ENCODE measurements around the gene LARP1B. TPM values are rescaled to one million over a fixed set of nuclear protein-coding genes. Genes with fewer than 3 reads are reported as not detected.
"Not testable (repeated sequence)": the region's sequence is repeated elsewhere in the genome, so short reads cannot be mapped to it uniquely, and the experiment has no call there.

The LARP1B gene
- total RNA-seq, 1 experiment from 2014 or later: 14.8 TPM

DNA sequence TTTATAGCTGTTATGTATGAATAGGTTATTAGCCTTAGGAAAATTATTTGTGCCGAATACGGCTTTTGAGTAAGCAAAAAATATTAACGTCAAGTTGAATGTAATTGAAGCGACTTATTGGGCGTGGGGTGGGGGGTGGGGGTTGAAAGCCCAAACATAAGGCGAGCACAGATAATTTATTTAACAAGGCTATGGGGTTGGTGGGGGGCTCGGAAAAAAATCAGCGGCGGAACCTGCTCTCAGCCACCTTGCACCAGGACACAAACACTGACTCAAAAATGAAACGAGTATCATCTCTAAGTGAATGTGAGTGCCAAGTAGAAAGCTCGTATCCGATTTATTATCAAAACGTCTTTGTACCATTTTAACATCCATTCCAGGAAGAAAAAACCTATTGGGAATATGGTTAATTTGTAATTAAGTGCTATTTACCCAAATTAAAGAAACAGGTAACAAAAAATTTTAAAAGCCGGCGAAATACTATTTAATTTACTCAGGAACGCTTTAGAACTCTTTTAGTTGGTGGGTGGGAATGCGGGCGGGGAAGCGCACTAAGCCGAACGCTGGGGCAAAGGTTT is 902 bp upstream of the LARP1B start:
- DNase-seq: no peak
- H3K4me3 ChIP-seq (ENCODE audit: low read length): peak overlapping the region; percentile 92
- peak overlapping the region; percentile 86 for H3K27ac ChIP-seq (ENCODE audit: low read length)
- intact Hi-C loops (cut with micrococcal nuclease): loop anchor here (2.0 to 10.0 kb wide), 4 partner anchors 85 to 225 kb away; partner anchors contain the start of genes PGRMC2 and PLK4
- no peaks in the 10 kb centered on the region for H3K27me3 ChIP-seq (ENCODE audit: low read length)
- H3K4me1 ChIP-seq (ENCODE audit: insufficient read depth, low read length): peaks cover 9% of the 10 kb centered on the region; the same call in 1 of the 2 replicates
- POLR2A ChIA-PET (ENCODE audit: unreplicated experiment): interaction anchor here (0.5 kb wide), 1 partner anchor 362 kb away, joined by 7 read pairs; no protein-coding TSS in a partner anchor
- no peak for ATAC-seq
- no peaks in the 10 kb centered on the region for H4K20me1 ChIP-seq (ENCODE audit: low read length)
- no peak for TF ChIP-seq CTCF (conservative IDR thresholded peaks at IDR 0.05; ENCODE audit: low read depth, low read length)
- no peak for TF ChIP-seq EZH2 (IDR thresholded peaks at IDR 0.05; ENCODE audit: low read length, unreplicated experiment)
- TF ChIP-seq EZH2phosphoT487 (IDR thresholded peaks at IDR 0.05; ENCODE audit: borderline replicate concordance, low read length): no peak
- H3K9me2 ChIP-seq (replicated peaks; ENCODE audit: low read length): no peaks in the 10 kb centered on the region
- TSS peak; percentile 98 for BruUV-seq (replicated peaks)
- CTCF ChIA-PET: no interaction called here
- H3K4me2 ChIP-seq (ENCODE audit: low read length): peak overlapping the region; percentile 88
- peak overlapping the region; percentile 67 for H2AFZ ChIP-seq (ENCODE audit: low read length)
- no peaks in the 10 kb centered on the region for H3F3A ChIP-seq (ENCODE audit: low read length, unreplicated experiment)
- no peaks in the 10 kb centered on the region for H3K36me3 ChIP-seq (ENCODE audit: low read depth, low read length)
- H3K9me3 ChIP-seq (ENCODE audit: low read length): no peaks in the 10 kb centered on the region
- H3K79me2 ChIP-seq (ENCODE audit: low read length): peaks cover 31% of the 10 kb centered on the region
- peak overlapping the region; percentile 85 for H3K9ac ChIP-seq (ENCODE audit: low read length)

GRCh38 chr4:128061566-128062536 is 739 bp downstream of the LARP1B start:
- H3K79me2 ChIP-seq (ENCODE audit: low read length): peaks cover 45% of the 10 kb centered on the region
- H3K36me3 ChIP-seq (ENCODE audit: low read depth, low read length): no peaks in the 10 kb centered on the region
- H4K20me1 ChIP-seq (ENCODE audit: low read length): no peaks in the 10 kb centered on the region
- peak overlapping the region; percentile 92 for H3K4me3 ChIP-seq (ENCODE audit: low read length)
- H3K27ac ChIP-seq (ENCODE audit: low read length): no peak overlapping the region
- intact Hi-C loops (cut with micrococcal nuclease): loop anchor here (2.0 to 10.0 kb wide), 4 partner anchors 87 to 223 kb away; partner anchors contain the start of genes PGRMC2 and PLK4
- no peaks in the 10 kb centered on the region for H3K27me3 ChIP-seq (ENCODE audit: low read length)
- H3K4me1 ChIP-seq (ENCODE audit: insufficient read depth, low read length): peaks cover 9% of the 10 kb centered on the region; the same call in 1 of the 2 replicates
- no peaks in the 10 kb centered on the region for H3K9me2 ChIP-seq (replicated peaks; ENCODE audit: low read length)
- peak overlapping the region; percentile 88 for H3K4me2 ChIP-seq (ENCODE audit: low read length)
- H3K9ac ChIP-seq (ENCODE audit: low read length): peak overlapping the region; percentile 85
- peak overlapping the region; percentile 59 for H2AFZ ChIP-seq (ENCODE audit: low read length)
- H3F3A ChIP-seq (ENCODE audit: low read length, unreplicated experiment): no peaks in the 10 kb centered on the region
- no TSS peak for BruUV-seq (replicated peaks)
- H3K9me3 ChIP-seq (ENCODE audit: low read length): no peaks in the 10 kb centered on the region
- TF ChIP-seq EZH2phosphoT487 (IDR thresholded peaks at IDR 0.05; ENCODE audit: borderline replicate concordance, low read length) (peak; percentile 56; the same call in 1 of the 2 replicates), EZH2 (IDR thresholded peaks at IDR 0.05; ENCODE audit: low read length, unreplicated experiment) (no peak), CTCF (conservative IDR thresholded peaks at IDR 0.05; ENCODE audit: low read depth, low read length) (0 out of 2 replicates have a peak, but pooled peaks have one; percentile 13)
- CTCF ChIA-PET: no interaction called here
- POLR2A ChIA-PET (ENCODE audit: unreplicated experiment): no interaction called here
- peak; percentile 21 for ATAC-seq
- peak; percentile 59 for DNase-seq

DNA sequence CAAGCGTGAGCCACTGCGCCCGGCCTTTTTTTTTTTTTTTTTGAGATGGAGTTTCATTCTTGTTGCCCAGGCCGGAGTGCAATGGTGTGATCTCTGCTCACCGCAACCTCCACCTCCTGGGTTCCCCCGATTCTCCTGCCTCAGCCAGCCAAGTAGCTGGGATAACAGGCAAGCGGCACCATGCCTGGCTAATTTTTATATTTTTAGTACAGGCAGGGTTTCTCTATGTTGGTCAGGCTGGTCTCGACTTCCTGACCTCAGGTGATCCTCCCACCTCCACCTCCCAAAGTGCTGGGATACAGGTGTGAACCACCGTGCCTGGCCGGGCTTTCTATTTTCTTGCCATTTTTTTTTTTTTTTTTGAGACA is 5.3 kb downstream of the LARP1B start:
- H3K4me2 ChIP-seq (ENCODE audit: low read length); POLR2A ChIA-PET (ENCODE audit: unreplicated experiment); BruUV-seq (replicated peaks); CTCF ChIA-PET; H3K9me2 ChIP-seq (replicated peaks; ENCODE audit: low read length); H2AFZ ChIP-seq (ENCODE audit: low read length); DNase-seq; ATAC-seq; H3K27me3 ChIP-seq (ENCODE audit: low read length); H3K27ac ChIP-seq (ENCODE audit: low read length); H3K36me3 ChIP-seq (ENCODE audit: low read depth, low read length); H4K20me1 ChIP-seq (ENCODE audit: low read length); H3K4me1 ChIP-seq (ENCODE audit: insufficient read depth, low read length); H3K9ac ChIP-seq (ENCODE audit: low read length); H3K4me3 ChIP-seq (ENCODE audit: low read length); H3F3A ChIP-seq (ENCODE audit: low read length, unreplicated experiment); H3K9me3 ChIP-seq (ENCODE audit: low read length): not testable (repeated sequence)
- intact Hi-C loops (cut with micrococcal nuclease): loop anchor here (10.0 kb wide), 1 partner anchor 218 kb away; the partner anchor contains the start of gene PGRMC2
- H3K79me2 ChIP-seq (ENCODE audit: low read length): peaks cover 85% of the 10 kb centered on the region
